EH (cell line): ENCODE data around the gene INSRR.
A peak's percentile ranks its signal among the peaks of the same experiment; 100 is the strongest.

Experiments
- DNase-seq: peaks from one replicate; pipeline ENCODE4 v3.0.0-alpha.2; 2015; ENCODE audit warnings: low read depth

The INSRR gene

DNA sequence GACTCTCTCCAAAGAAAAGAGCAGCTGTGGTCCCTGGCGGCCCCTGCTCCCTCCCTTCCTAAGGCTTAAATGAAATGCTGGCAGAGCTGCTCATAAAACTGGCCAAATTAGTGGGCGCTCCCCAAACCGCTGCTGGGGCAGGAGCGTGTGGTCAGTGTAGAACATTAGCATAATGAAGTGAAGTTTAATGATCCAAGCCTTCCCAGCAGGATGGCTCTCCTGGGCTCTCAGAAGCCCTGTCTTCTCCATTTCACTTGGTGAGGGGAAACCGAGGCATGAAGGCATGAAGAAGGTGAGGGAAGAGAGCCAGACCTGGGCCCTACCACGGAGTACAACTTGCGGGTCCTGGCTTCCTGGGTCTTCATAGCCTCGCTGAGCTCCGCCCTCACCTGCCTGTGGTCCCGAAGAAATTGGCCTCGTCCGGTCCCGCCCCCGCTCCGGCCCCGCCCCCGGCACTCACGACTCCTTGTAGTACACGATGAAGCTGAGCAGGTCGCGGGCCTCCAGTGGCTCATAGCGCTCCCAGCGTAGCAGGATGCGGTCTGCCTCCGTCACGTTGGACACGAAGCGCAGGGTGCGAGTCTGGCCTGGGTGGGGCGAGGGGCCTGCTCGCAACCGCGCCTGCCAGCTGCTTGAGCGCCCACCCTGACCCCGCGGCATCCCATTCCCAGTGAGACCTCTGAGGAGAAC lies 10.3 kb downstream of the INSRR start:
- no peak for DNase-seq

- DNase-seq = no peak
Observed at GRCh38 chr1:156847591-156848460, 11.1 kb downstream of the INSRR start.

GRCh38 chr1:156846643-156847042 lies 12.3 kb downstream of the INSRR start:
- no peak for DNase-seq

- DNase-seq = no peak
Observed at GRCh38 chr1:156845953-156846545, 12.9 kb downstream of the INSRR start.

DNA sequence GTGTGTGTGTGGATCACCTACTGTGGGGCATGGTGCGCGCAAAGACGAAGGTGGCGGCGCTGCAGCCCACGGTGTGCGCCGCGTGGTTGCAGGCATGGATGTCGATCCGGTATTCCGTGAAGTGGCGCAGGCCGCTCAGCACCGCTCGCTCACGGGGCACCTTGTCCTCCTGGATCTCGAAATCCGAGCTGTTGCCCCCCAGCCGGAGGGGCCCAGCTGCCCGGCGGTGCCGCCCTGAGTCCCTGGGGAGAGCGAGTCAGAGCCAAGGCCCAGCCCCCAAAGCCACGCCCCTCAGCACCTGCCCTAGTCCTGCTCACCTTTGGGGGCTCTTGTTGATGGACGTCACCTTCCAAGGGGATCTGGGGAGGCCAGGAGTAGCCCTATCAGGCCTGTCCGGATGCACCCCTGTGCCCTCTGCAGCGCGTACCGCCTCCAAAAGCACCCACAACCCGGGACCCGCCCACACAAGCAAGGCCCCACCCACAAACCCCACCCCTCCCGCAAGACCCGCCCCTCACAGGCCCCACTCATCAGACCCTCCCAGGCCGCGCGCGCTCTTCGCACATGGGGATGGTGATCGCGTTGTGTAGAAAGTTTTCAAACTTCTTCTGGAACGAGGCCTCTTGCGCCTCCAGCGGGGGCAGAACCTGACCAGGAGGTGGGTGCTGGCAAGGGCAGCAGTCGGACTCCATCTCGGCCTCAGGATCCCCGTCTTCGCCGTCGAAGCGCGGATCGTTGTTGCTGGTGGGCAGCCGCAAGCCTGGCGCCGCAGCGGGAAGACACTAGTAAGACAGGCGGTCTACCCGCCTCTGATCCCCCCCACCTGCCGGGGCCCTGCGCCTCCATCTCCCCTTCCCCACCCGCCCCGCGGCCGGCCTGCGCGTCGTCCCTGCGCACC lies 13.6 kb downstream of the INSRR start:
- DNase-seq = no peak

DNA sequence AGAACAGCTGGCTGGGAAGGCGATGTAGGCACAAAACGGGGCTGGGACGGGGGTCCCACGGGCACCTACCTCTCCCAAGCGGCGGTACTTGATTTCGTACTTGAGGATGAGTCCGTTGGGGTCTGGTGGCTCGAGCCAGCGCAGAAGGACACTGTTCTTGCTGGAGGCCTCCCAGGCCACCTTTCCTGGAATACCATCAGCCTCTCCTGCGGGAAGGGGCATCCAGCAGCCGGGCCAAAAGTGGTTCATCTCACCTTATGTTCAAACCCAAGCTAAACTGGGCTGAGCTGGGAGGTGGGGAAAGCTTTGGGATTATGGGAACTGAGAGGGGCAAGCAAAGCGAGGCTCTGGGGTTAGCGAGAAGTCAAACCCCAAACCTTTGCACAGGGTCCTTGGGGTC lies 14.3 kb downstream of the INSRR start:
- DNase-seq = no peak

DNA sequence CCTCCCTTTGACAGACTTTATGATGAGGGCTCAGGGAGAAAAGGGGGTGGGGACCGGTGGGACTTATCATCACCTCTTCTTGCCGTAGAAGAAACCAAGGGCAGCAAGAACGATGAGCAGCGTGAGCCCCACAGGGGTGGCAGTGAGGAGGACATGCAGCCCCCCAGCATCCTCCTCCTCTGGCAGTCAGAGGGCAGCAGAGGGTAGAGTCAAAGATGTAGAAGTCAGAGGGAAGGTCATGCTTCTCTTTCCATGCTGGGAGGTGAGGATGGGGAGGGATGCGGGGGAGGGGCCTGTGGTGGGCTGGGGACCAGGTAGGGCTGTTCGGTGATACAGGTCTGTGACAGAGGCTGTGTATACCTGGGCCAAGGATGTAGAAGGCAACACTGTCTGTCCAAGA lies 14.8 kb downstream of the INSRR start:
- no peak for DNase-seq

- DNase-seq = no peak
Observed at GRCh38 chr1:156842618-156843300, 16.2 kb downstream of the INSRR start.

DNA sequence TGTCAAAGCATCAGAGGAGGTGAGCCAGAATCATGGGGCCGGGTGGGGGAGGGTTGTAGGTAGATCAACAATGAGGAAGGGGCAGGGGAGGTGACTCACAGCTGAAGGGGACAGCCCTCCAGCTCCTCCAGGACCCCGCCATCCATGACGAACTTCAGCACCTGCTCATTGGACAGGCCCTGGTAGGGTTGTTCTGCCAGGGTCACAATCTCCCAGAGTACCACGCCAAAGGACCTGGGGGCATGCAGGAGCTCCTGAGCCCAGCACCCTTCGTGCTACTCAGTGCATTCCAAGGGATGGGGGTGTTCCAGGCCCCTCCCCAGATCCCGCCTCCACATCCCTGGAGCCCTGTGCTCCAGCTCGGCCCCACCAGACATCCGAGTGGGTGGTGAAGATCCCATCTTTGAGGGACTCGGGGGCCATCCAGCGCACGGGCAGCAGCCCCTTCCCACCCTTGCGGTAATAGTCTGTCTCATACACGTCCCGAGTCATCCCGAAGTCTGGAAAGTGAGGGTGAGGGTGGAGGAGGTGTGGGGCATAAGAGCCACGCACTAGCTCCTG lies 17.5 kb downstream of the INSRR start:
- no peak for DNase-seq

GRCh38 chr1:156840898-156841279 lies 18.0 kb downstream of the INSRR start:
- DNase-seq = no peak

DNA sequence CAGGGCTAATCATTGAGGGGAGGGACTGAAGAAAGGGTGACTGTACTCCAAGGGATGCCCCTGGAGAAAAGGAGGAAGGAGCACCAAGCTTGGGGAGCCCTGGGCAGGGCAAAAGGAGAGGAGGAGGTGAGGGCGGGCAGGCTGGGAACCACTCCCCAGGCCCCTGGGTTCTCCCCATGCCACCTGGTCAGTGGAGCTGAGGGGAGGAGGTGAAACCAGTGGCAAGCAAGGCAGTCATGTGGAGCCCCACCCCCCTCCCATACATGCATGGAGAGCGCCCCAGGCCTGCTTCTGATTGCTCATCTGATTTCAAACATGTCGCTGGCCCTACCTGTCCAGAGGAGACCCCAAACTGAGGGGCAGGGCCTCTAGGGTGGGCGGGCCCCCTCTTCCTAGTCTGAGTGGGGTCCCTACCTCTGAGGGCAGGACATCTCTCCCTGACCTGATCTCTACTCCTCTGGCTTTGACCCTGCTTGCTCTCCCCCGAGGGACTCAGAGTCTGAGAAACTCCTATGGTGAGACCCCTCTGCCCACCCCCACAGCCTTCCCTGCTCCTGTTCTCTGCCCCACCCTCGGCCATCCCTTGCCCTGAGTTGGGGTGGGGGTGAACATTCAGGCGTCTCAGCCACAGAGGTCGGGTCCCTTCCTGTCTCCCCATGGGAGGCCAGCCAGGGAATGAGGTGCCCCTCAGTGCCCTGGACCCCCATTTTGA lies 18.6 kb downstream of the INSRR start:
- no peak for DNase-seq

GRCh38 chr1:156839426-156840109 lies 19.3 kb downstream of the INSRR start:
- DNase-seq = no peak

- DNase-seq = no peak
Observed at GRCh38 chr1:156838972-156839371, 19.9 kb downstream of the INSRR start.

DNA sequence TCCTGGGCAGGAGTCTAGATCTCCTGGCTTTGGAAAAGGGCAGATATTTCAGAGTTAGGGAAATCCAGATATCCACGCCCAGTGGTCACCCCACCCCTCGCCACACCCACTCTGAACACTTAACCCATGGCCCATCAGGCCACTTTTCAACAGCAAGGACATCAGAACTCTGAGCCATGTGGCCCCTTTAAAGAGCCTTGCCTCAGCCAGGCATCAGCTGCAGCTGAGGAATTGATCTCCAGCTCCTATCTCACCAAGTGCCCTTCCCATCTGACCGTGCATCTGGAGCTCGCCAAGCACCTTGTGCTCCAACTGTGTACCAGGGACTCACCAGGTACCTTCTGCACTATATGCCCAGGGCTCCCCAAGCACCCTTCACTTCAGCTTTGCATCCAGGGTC lies 22.0 kb downstream of the INSRR start:
- DNase-seq = no peak

GRCh38 chr1:156836041-156836654 lies 22.8 kb downstream of the INSRR start:
- no peak for DNase-seq

- no peak for DNase-seq
Observed at GRCh38 chr1:156834322-156834721, 24.6 kb downstream of the INSRR start.

DNA sequence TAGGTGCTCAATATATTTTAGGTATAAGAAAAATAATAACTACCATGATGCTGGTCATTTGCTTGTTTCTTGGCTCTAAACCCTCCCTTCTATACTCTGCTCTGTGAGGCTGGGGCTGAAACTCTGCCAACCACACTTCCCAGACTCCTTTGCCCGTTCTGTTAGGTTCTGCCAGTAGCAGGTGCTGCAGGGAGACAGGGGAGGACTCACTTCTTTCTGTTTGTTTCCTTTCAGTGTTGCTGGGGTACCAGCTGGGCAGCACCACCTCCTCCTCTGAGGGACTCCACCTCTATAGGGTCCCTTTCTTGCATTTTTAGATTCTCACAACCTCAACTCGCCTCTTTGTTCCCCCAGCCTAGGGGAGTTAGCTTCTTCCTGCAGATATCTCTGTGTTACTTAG lies 25.3 kb downstream of the INSRR start:
- DNase-seq = no peak

GRCh38 chr1:156832434-156832833 lies 26.5 kb downstream of the INSRR start:
- DNase-seq = peak; percentile 26

DNA sequence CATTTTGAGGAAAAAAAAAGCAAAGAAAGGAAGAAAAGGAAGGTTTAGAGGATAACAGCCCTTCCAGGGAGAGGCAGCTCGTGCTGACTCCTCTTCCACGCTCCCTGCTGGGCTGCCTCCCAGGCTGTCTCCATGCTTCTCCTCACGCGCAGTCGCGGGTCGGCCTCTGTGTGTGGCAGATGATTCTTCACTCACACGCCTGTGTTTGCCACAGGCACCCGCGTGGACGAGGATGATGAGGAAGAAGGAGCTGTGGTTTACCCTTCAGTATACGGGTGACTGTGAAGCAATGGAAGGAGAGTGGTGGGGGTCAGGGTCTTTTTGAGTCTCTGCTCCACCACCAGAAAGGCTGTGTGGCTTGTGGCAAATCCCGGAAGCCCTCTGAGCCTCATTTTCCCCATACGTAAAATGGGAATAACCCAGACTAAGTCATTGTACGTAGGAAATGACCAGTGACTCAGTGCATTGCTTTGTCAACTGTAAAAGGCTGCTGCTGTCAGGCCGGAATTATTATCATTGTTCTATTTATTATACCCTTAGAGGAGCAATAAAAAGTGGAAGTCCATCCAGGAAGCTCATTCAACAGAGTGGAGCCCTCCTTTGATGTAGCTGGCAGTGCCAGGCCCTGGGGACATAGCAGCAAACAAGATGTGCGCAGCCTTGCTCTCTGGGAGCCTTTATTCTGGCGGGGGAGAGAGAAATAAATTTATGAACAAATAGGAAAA lies 30.4 kb downstream of the INSRR start:
- no peak for DNase-seq
